ENCODE measurements around the gene ING4. TPM values are rescaled to one million over a fixed set of nuclear protein-coding genes. Genes with fewer than 3 reads are reported as not detected.
"Not testable (repeated sequence)": the region's sequence is repeated elsewhere in the genome, so short reads cannot be mapped to it uniquely, and the experiment has no call there.

Gene ING4
- 98.2 TPM for polyA plus RNA-seq (2013)

GRCh38 chr12:6662906-6663742 is at the start of gene ING4:
Gene ING4 (minus strand): TSS chr12:6663119. CDS start chr12:6663101, 18 bp downstream.
- peaks cover 8 to 16% (median 13%) of the 10 kb centered on the region in 4 experiments for H3K4me1 ChIP-seq (ENCODE audit: control extremely low read depth in 1 of 4, control insufficient read depth in 4 of 4, insufficient read depth in 4 of 4, low read length in 3 of 4)
- under 1% methylated on average over 34 of the region's 37 CpGs for WGBS (ENCODE audit: insufficient coverage)

GRCh38 chr12:6708960-6709394 is 46.1 kb upstream of the ING4 start:
- ChIA-PET POLR2A (no interaction called here), CTCF (interaction anchor here (0.6 to 2.0 kb wide), 3 partner anchors 10 to 920 kb away, joined by 3 to 6 read pairs (median 4); no protein-coding TSS in a partner anchor)
- Histone ChIP-seq H3K36me3 (ENCODE audit: control insufficient read depth in 4 of 4, insufficient read depth in 4 of 4, low read length in 3 of 4) (no peaks in the 10 kb centered on the region), H3K4me3 (ENCODE audit: control insufficient read depth in 1 of 7, extremely low read depth in 1 of 7, insufficient read depth in 4 of 7, low read depth in 2 of 7, low read length in 6 of 7) (no peak overlapping the region), H3K27me3 (replicated peaks in 2 of 5; ENCODE audit: control insufficient read depth in 4 of 5, insufficient read depth in 5 of 5, low read length in 4 of 5) (peaks cover 0 to 13% (median 2%) of the 10 kb centered on the region in 5 experiments), H3K27ac (ENCODE audit: insufficient read depth in 1 of 2, low read depth in 1 of 2, low read length in 2 of 2, poor library complexity in 1 of 2, severe bottlenecking in 2 of 2) (no peak overlapping the region), H3K4me1 (ENCODE audit: control extremely low read depth in 1 of 4, control insufficient read depth in 4 of 4, insufficient read depth in 4 of 4, low read length in 3 of 4) (peaks cover 0 to 2% (median under 1%) of the 10 kb centered on the region in 4 experiments), H3K9me3 (ENCODE audit: control extremely low read depth in 1 of 5, control insufficient read depth in 4 of 5, insufficient read depth in 2 of 5, low read depth in 1 of 5, low read length in 4 of 5) (no peaks in the 10 kb centered on the region)
- WGBS (ENCODE audit: insufficient coverage), result 49% methylated on average over 16 of the region's 16 CpGs
- peak in 1 of 3 donors; percentile 39 for DNase-seq

More at GRCh38 chr12:6662906-6663742, at the start of gene ING4:
- Histone ChIP-seq H3K27ac (ENCODE audit: insufficient read depth in 1 of 2, low read depth in 1 of 2, low read length in 2 of 2, poor library complexity in 1 of 2, severe bottlenecking in 2 of 2) (peak within 1 kb of the TSS; percentile 90 to 91), H3K36me3 (ENCODE audit: control insufficient read depth in 4 of 4, insufficient read depth in 4 of 4, low read length in 3 of 4) (peaks cover 6 to 29% (median 20%) of the 10 kb centered on the region in 4 experiments), H3K4me3 (ENCODE audit: control insufficient read depth in 1 of 7, extremely low read depth in 1 of 7, insufficient read depth in 4 of 7, low read depth in 2 of 7, low read length in 6 of 7) (peak within 1 kb of the TSS; percentile 57 to 95 (median 87)), H3K9me3 (ENCODE audit: control extremely low read depth in 1 of 5, control insufficient read depth in 4 of 5, insufficient read depth in 2 of 5, low read depth in 1 of 5, low read length in 4 of 5) (no peaks in the 10 kb centered on the region), H3K27me3 (replicated peaks in 2 of 5; ENCODE audit: control insufficient read depth in 4 of 5, insufficient read depth in 5 of 5, low read length in 4 of 5) (no peaks in the 10 kb centered on the region)
- ChIA-PET POLR2A (interaction anchor here (0.6 to 1.2 kb wide), 4 partner anchors 26 to 1024 kb away, joined by 3 to 6 read pairs (median 4); partner anchors contain the start of gene ZNF384), CTCF (interaction anchor here (1.3 to 5.9 kb wide), 6 partner anchors 11 to 48 kb away, joined by 4 to 39 read pairs (median 8); partner anchors contain the start of gene ZNF384)
- DNase-seq, result peak; percentile 99 to 100 (median 99)

- H3K9me3 ChIP-seq (ENCODE audit: control extremely low read depth in 1 of 5, control insufficient read depth in 4 of 5, insufficient read depth in 2 of 5, low read depth in 1 of 5, low read length in 4 of 5); H3K4me1 ChIP-seq (ENCODE audit: control extremely low read depth in 1 of 4, control insufficient read depth in 4 of 4, insufficient read depth in 4 of 4, low read length in 3 of 4); H3K27ac ChIP-seq (ENCODE audit: insufficient read depth in 1 of 2, low read depth in 1 of 2, low read length in 2 of 2, poor library complexity in 1 of 2, severe bottlenecking in 2 of 2); H3K36me3 ChIP-seq (ENCODE audit: control insufficient read depth in 4 of 4, insufficient read depth in 4 of 4, low read length in 3 of 4); DNase-seq; POLR2A ChIA-PET; H3K4me3 ChIP-seq (ENCODE audit: control insufficient read depth in 1 of 7, extremely low read depth in 1 of 7, insufficient read depth in 4 of 7, low read depth in 2 of 7, low read length in 6 of 7): not testable (repeated sequence)
- 93% methylated on average over 19 of the region's 21 CpGs for WGBS (ENCODE audit: insufficient coverage)
- peaks cover 0 to 19% (median 6%) of the 10 kb centered on the region in 5 experiments for H3K27me3 ChIP-seq (replicated peaks in 2 of 5; ENCODE audit: control insufficient read depth in 4 of 5, insufficient read depth in 5 of 5, low read length in 4 of 5)
- CTCF ChIA-PET, result interaction anchor here (1.6 to 2.0 kb wide), 2 partner anchors 10 to 12 kb away, joined by 4 to 6 read pairs; no protein-coding TSS in a partner anchor
Observed at GRCh38 chr12:6708351-6708750, 45.4 kb upstream of the ING4 start.

- 16% methylated on average over 7 of the region's 10 CpGs for WGBS (ENCODE audit: insufficient coverage)
- Histone ChIP-seq H3K4me3 (ENCODE audit: control insufficient read depth in 1 of 7, extremely low read depth in 1 of 7, insufficient read depth in 4 of 7, low read depth in 2 of 7, low read length in 6 of 7) (no peak overlapping the region), H3K36me3 (ENCODE audit: control insufficient read depth in 4 of 4, insufficient read depth in 4 of 4, low read length in 3 of 4) (no peaks in the 10 kb centered on the region), H3K9me3 (ENCODE audit: control extremely low read depth in 1 of 5, control insufficient read depth in 4 of 5, insufficient read depth in 2 of 5, low read depth in 1 of 5, low read length in 4 of 5) (peaks cover 0 to 3% (median 0%) of the 10 kb centered on the region in 5 experiments), H3K27ac (ENCODE audit: insufficient read depth in 1 of 2, low read depth in 1 of 2, low read length in 2 of 2, poor library complexity in 1 of 2, severe bottlenecking in 2 of 2) (no peak overlapping the region), H3K27me3 (replicated peaks in 2 of 5; ENCODE audit: control insufficient read depth in 4 of 5, insufficient read depth in 5 of 5, low read length in 4 of 5) (peaks cover 2 to 63% (median 29%) of the 10 kb centered on the region in 5 experiments), H3K4me1 (ENCODE audit: control extremely low read depth in 1 of 4, control insufficient read depth in 4 of 4, insufficient read depth in 4 of 4, low read length in 3 of 4) (peaks cover 0 to 20% (median 12%) of the 10 kb centered on the region in 4 experiments)
- ChIA-PET POLR2A (interaction anchor here (0.6 kb wide), 1 partner anchor 14 kb away, joined by 4 read pairs; the partner anchor contains the start of gene ZNF384), CTCF (interaction anchor here (0.7 kb wide), 1 partner anchor 13 kb away, joined by 3 read pairs; no protein-coding TSS in a partner anchor)
- DNase-seq, result peak; percentile 78 to 93 (median 89)
Observed at GRCh38 chr12:6703631-6704030, 40.7 kb upstream of the ING4 start.

- WGBS (ENCODE audit: insufficient coverage), result 30% methylated on average over 13 of the region's 13 CpGs
- DNase-seq, result no peak
- ChIA-PET POLR2A (interaction anchor here (0.5 to 0.7 kb wide), 2 partner anchors 12 to 23 kb away, joined by 4 to 5 read pairs; partner anchors contain the start of genes COPS7A and ZNF384), CTCF (no interaction called here)
- Histone ChIP-seq H3K36me3 (ENCODE audit: control insufficient read depth in 4 of 4, insufficient read depth in 4 of 4, low read length in 3 of 4) (no peaks in the 10 kb centered on the region), H3K4me1 (ENCODE audit: control extremely low read depth in 1 of 4, control insufficient read depth in 4 of 4, insufficient read depth in 4 of 4, low read length in 3 of 4) (peaks cover 0 to 20% (median 12%) of the 10 kb centered on the region in 4 experiments), H3K27me3 (replicated peaks in 2 of 5; ENCODE audit: control insufficient read depth in 4 of 5, insufficient read depth in 5 of 5, low read length in 4 of 5) (peaks cover 2 to 79% (median 34%) of the 10 kb centered on the region in 5 experiments), H3K4me3 (ENCODE audit: control insufficient read depth in 1 of 7, extremely low read depth in 1 of 7, insufficient read depth in 4 of 7, low read depth in 2 of 7, low read length in 6 of 7) (peak overlapping the region in 4 of 7 experiments; percentile 42 to 65 (median 55)), H3K27ac (ENCODE audit: insufficient read depth in 1 of 2, low read depth in 1 of 2, low read length in 2 of 2, poor library complexity in 1 of 2, severe bottlenecking in 2 of 2) (no peak overlapping the region), H3K9me3 (ENCODE audit: control extremely low read depth in 1 of 5, control insufficient read depth in 4 of 5, insufficient read depth in 2 of 5, low read depth in 1 of 5, low read length in 4 of 5) (peaks cover 0 to 3% (median 0%) of the 10 kb centered on the region in 5 experiments)
Observed at GRCh38 chr12:6701078-6701768, 38.3 kb upstream of the ING4 start.

- peak within 1 kb of the TSS in 6 of 7 experiments; percentile 32 to 68 (median 51) for H3K4me3 ChIP-seq (ENCODE audit: control insufficient read depth in 1 of 7, extremely low read depth in 1 of 7, insufficient read depth in 4 of 7, low read depth in 2 of 7, low read length in 6 of 7)
- no peak within 1 kb of the TSS for H3K27ac ChIP-seq (ENCODE audit: insufficient read depth in 1 of 2, low read depth in 1 of 2, low read length in 2 of 2, poor library complexity in 1 of 2, severe bottlenecking in 2 of 2)
- peaks cover 0 to 3% (median 0%) of the 10 kb centered on the region in 5 experiments for H3K9me3 ChIP-seq (ENCODE audit: control extremely low read depth in 1 of 5, control insufficient read depth in 4 of 5, insufficient read depth in 2 of 5, low read depth in 1 of 5, low read length in 4 of 5)
- ChIA-PET CTCF (no interaction called here), POLR2A (no interaction called here)
- 0% methylated on average over 7 of the region's 43 CpGs for WGBS (ENCODE audit: insufficient coverage)
- DNase-seq, result peak in 2 of 3 donors; percentile 58 to 67
- H3K4me1 ChIP-seq (ENCODE audit: control extremely low read depth in 1 of 4, control insufficient read depth in 4 of 4, insufficient read depth in 4 of 4, low read length in 3 of 4), result peaks cover 0 to 20% (median 12%) of the 10 kb centered on the region in 4 experiments
- peaks cover 2 to 79% (median 34%) of the 10 kb centered on the region in 5 experiments for H3K27me3 ChIP-seq (replicated peaks in 2 of 5; ENCODE audit: control insufficient read depth in 4 of 5, insufficient read depth in 5 of 5, low read length in 4 of 5)
- no peaks in the 10 kb centered on the region for H3K36me3 ChIP-seq (ENCODE audit: control insufficient read depth in 4 of 4, insufficient read depth in 4 of 4, low read length in 3 of 4)
Observed at GRCh38 chr12:6700646-6701051, 37.7 kb upstream of the ING4 start, which contains the start of gene PIANP. Gene PIANP (minus strand): TSS chr12:6700815. CDS start chr12:6698061, 2,754 bp downstream.

Data from common myeloid progenitor, CD34-positive (primary cell).